HepG2 (cell line): ENCODE measurements around the gene RNF10. TPM values are rescaled to one million over a fixed set of nuclear protein-coding genes. Genes with fewer than 3 reads are reported as not detected.

ENCODE experiments used
- ARHGAP35 ChIP-seq: sonication (generic); formaldehyde crosslinking; IDR thresholded peaks from 2 replicates; pipeline ENCODE4 v1.9.0; 2022; ENCODE audit warnings: mild to moderate bottlenecking, inconsistent platforms, moderate library complexity, missing genetic modification reagents, borderline replicate concordance
- ATRX ChIP-seq: sonication (generic); formaldehyde crosslinking; IDR thresholded peaks from 2 replicates; pipeline ENCODE4 v1.4.0; 2020; ENCODE audit warnings: missing genetic modification reagents, borderline replicate concordance
- BRD4 ChIP-seq: sonication (generic); formaldehyde crosslinking; IDR thresholded peaks from 2 replicates; pipeline ENCODE4 v1.4.0; 2020; ENCODE audit warnings: missing genetic modification reagents
- FOXM1 ChIP-seq: sonication (generic); formaldehyde crosslinking; IDR thresholded peaks from 2 replicates; pipeline ENCODE4 v1.5.0; 2020; ENCODE audit warnings: missing genetic modification reagents
- GATAD1 ChIP-seq: IDR thresholded peaks from 2 replicates; pipeline ENCODE4 v1.6.1; 2016; ENCODE audit warnings: missing genetic modification reagents, missing compliant biosample characterization
- IKZF4 ChIP-seq: sonication (generic); formaldehyde crosslinking; IDR thresholded peaks from 2 replicates; pipeline ENCODE4 v1.5.1; 2020; ENCODE audit warnings: borderline replicate concordance, mild to moderate bottlenecking, low read depth, missing genetic modification reagents; ENCODE audit errors: not compliant biosample characterization
- JARID2 ChIP-seq: sonication (generic); formaldehyde crosslinking; IDR thresholded peaks from 2 replicates; pipeline ENCODE4 v1.8.1; 2023; ENCODE audit warnings: missing genetic modification reagents, inconsistent platforms; ENCODE audit not compliant: insufficient replicate concordance
- KDM6A ChIP-seq: IDR thresholded peaks from 2 replicates; pipeline ENCODE4 v1.6.1; 2016; ENCODE audit warnings: low read depth
- KLF13 ChIP-seq: sonication (generic); formaldehyde crosslinking; IDR thresholded peaks from 2 replicates; pipeline ENCODE4 v1.4.0; 2020; ENCODE audit warnings: mild to moderate bottlenecking, missing genetic modification reagents
- MED13 ChIP-seq: sonication (generic); formaldehyde crosslinking; IDR thresholded peaks from 2 replicates; pipeline ENCODE4 v1.5.0; 2020; ENCODE audit warnings: missing genetic modification reagents
- PAF1 ChIP-seq: IDR thresholded peaks from 2 replicates; pipeline ENCODE4 v1.6.1; 2016; ENCODE audit warnings: missing genetic modification reagents, missing compliant biosample characterization
- SRSF4 ChIP-seq: fragments of 200-400 bp; formaldehyde crosslinking; IDR thresholded peaks from one replicate; pipeline ENCODE4 v1.6.1; 2018; ENCODE audit warnings: mild to moderate bottlenecking, low read depth, low read length, moderate library complexity; ENCODE audit not compliant: poor library complexity, severe bottlenecking
- ZNF10 ChIP-seq: sonication (generic); formaldehyde crosslinking; IDR thresholded peaks from 2 replicates; pipeline ENCODE4 v1.4.0; 2020; ENCODE audit warnings: mild to moderate bottlenecking, low read depth, missing genetic modification reagents, borderline replicate concordance
- ZNF180 ChIP-seq: sonication (generic); formaldehyde crosslinking; IDR thresholded peaks from 2 replicates; pipeline ENCODE4 v1.4.0; 2020; ENCODE audit warnings: low read depth, missing genetic modification reagents, borderline replicate concordance
- ZNF644 ChIP-seq: IDR thresholded peaks from 2 replicates; pipeline ENCODE4 v1.6.1; 2016; ENCODE audit warnings: low read depth
- ZNF724P ChIP-seq: sonication (generic); formaldehyde crosslinking; IDR thresholded peaks from 2 replicates; pipeline ENCODE4 v1.8.0; 2022; ENCODE audit warnings: missing genetic modification reagents, borderline replicate concordance
- ZNF780A ChIP-seq: sonication (generic); formaldehyde crosslinking; IDR thresholded peaks from 2 replicates; pipeline ENCODE4 v1.8.0; 2022; ENCODE audit warnings: mild to moderate bottlenecking, missing genetic modification reagents, moderate library complexity
- ZNF839 ChIP-seq: sonication (generic); formaldehyde crosslinking; IDR thresholded peaks from 2 replicates; pipeline ENCODE4 v1.4.0; 2020; ENCODE audit warnings: missing genetic modification reagents, mild to moderate bottlenecking, borderline replicate concordance
- polyA plus RNA-seq, 8 experiments: library from polyadenylated mRNA; depleted of rRNA in 3 of 8; stranded (reverse) in 7 of 8; unstranded in 1 of 8; fragments of >200 nt; fragmentation: Illumina TruSeq in 4 of 8; extraction: Trizol in 4 of 8; gene quantifications; 2 replicates each; pipeline versions ENCODE4 v1.2.1 to v1.2.3, GENCODE V29; 2011 to 2016; ENCODE audit warnings: low read depth in 4 of 8, missing spikeins in 1 of 8, mixed read lengths in 1 of 8; ENCODE audit not compliant: insufficient read depth in 1 of 8
- total RNA-seq, 5 experiments: library from RNA; depleted of rRNA; stranded (reverse); fragments of >200 nt; fragmentation: Illumina TruSeq; extraction: Trizol; gene quantifications; 2 replicates each; pipeline ENCODE4 v1.2.3, GENCODE V29; 2016; ENCODE audit warnings: low read depth in 1 of 5
- TF ChIP-seq, protein P1 (sequence below): sonication (generic); formaldehyde crosslinking; IDR thresholded peaks from 2 replicates; pipeline ENCODE4 v1.8.0; 2022; ENCODE audit warnings: mild to moderate bottlenecking, missing genetic modification reagents, borderline replicate concordance
- TF ChIP-seq, protein P2 (sequence below): sonication (generic); formaldehyde crosslinking; IDR thresholded peaks from 2 replicates; pipeline ENCODE4 v1.4.0; 2020; ENCODE audit warnings: missing genetic modification reagents, borderline replicate concordance
- TF ChIP-seq, protein P3 (sequence below): sonication (generic); formaldehyde crosslinking; IDR thresholded peaks from 2 replicates; pipeline ENCODE4 v1.9.0; 2021; ENCODE audit warnings: missing genetic modification reagents, mild to moderate bottlenecking, borderline replicate concordance
- TF ChIP-seq, protein P4 (sequence below): sonication (generic); formaldehyde crosslinking; IDR thresholded peaks from 2 replicates; pipeline ENCODE4 v1.5.0; 2020; ENCODE audit warnings: missing genetic modification reagents

Gene RNF10
- total and polyA plus RNA-seq, 2 of the 13 experiments (the other 11 are each of a cell fraction or from before 2014, with no cell fraction given): 62.5 to 88.0 TPM

DNA sequence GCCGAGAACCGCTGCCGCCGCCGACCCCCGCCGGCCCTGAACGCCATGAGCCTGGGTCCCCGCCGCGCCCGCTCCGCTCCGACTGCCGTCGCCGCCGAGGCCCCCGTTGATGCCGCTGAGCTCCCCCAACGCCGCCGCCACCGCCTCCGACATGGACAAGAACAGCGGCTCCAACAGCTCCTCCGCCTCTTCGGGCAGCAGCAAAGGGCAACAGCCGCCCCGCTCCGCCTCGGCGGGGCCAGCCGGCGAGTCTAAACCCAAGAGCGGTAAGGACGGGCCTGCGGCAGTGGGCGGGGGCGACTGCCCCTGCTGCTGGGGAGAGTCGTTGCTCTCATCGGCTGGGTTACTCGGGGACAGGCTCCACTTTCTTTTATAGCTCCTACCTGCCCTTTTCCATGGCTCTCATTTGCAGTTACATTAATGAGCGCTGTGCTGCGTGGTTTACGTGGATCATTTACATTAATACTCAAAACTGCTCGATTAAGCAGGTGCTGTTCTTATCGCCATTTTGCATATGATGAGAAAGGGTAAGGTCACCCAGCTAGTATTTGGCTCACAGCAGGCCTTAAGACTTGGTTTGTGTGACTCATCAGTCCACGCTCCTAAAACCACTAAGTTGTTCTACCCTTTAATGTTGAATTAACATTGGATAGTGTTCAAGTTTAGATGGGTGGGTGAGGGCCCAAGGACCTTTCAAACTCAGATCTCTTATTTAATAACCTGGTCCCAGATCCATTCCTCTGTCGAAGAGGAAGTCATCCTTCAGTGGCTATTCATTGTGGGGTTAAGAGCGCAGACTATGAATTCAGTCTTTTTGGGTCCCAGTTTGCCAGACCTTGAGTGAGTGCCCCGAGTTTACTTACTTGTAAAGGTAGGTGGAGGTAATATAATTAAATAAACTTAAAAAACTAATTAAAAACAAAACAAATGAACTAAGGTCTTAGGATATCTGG lies 823 bp downstream of the RNF10 start (continued):
- TF ChIP-seq, protein P1, sequence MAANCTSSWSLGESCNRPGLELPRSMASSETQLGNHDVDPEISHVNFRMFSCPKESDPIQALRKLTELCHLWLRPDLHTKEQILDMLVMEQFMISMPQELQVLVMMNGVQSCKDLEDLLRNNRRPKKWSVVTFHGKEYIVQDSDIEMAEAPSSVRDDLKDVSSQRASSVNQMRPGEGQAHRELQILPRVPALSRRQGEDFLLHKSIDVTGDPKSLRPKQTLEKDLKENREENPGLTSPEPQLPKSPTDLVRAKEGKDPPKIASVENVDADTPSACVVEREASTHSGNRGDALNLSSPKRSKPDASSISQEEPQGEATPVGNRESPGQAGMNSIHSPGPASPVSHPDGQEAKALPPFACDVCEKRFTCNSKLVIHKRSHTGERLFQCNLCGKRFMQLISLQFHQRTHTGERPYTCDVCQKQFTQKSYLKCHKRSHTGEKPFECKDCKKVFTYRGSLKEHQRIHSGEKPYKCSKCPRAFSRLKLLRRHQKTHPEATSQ: no peak
- TF ChIP-seq ZNF644 (CRISPR knock-in tag): no peak
- TF ChIP-seq SRSF4: no peak
- TF ChIP-seq ARHGAP35 (CRISPR knock-in tag): 0 out of 2 replicates have a peak, but pooled peaks have one; percentile 40
- TF ChIP-seq ZNF10 (CRISPR knock-in tag): no peak
- no peak for TF ChIP-seq ATRX (CRISPR knock-in tag)
- TF ChIP-seq KDM6A (CRISPR knock-in tag): no peak
- TF ChIP-seq, protein P2, sequence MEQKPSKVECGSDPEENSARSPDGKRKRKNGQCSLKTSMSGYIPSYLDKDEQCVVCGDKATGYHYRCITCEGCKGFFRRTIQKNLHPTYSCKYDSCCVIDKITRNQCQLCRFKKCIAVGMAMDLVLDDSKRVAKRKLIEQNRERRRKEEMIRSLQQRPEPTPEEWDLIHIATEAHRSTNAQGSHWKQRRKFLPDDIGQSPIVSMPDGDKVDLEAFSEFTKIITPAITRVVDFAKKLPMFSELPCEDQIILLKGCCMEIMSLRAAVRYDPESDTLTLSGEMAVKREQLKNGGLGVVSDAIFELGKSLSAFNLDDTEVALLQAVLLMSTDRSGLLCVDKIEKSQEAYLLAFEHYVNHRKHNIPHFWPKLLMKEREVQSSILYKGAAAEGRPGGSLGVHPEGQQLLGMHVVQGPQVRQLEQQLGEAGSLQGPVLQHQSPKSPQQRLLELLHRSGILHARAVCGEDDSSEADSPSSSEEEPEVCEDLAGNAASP (CRISPR knock-in tag): peak; percentile 69; the same call in 1 of the 2 replicates
- 0 out of 2 replicates have a peak, but pooled peaks have one; percentile 18 for TF ChIP-seq BRD4 (CRISPR knock-in tag)
- TF ChIP-seq KLF13 (CRISPR knock-in tag): no peak
- TF ChIP-seq MED13 (CRISPR knock-in tag): no peak
- no peak for TF ChIP-seq PAF1 (CRISPR knock-in tag)
- TF ChIP-seq FOXM1 (CRISPR knock-in tag): no peak
- TF ChIP-seq, protein P3, sequence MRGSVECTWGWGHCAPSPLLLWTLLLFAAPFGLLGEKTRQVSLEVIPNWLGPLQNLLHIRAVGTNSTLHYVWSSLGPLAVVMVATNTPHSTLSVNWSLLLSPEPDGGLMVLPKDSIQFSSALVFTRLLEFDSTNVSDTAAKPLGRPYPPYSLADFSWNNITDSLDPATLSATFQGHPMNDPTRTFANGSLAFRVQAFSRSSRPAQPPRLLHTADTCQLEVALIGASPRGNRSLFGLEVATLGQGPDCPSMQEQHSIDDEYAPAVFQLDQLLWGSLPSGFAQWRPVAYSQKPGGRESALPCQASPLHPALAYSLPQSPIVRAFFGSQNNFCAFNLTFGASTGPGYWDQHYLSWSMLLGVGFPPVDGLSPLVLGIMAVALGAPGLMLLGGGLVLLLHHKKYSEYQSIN (CRISPR knock-in tag): no peak
- no peak for TF ChIP-seq ZNF724P
- peak; percentile 47 for TF ChIP-seq IKZF4 (CRISPR knock-in tag)
- TF ChIP-seq GATAD1 (CRISPR knock-in tag): no peak; the same call in 1 of the 2 replicates
- no peak for TF ChIP-seq ZNF839
- TF ChIP-seq ZNF180 (CRISPR knock-in tag): no peak
- no peak for TF ChIP-seq JARID2 (CRISPR knock-in tag)
- no peak for TF ChIP-seq ZNF780A (CRISPR knock-in tag)
- TF ChIP-seq, protein P4, sequence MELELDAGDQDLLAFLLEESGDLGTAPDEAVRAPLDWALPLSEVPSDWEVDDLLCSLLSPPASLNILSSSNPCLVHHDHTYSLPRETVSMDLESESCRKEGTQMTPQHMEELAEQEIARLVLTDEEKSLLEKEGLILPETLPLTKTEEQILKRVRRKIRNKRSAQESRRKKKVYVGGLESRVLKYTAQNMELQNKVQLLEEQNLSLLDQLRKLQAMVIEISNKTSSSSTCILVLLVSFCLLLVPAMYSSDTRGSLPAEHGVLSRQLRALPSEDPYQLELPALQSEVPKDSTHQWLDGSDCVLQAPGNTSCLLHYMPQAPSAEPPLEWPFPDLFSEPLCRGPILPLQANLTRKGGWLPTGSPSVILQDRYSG (CRISPR knock-in tag): no peak
